Gastroesophageal sphincter (tissue), 3 donors: ENCODE results near the gene NDRG3.

Source experiments
- CTCF ChIP-seq, 4 experiments: fragments of 200-600 bp in 2 of 4; fragments of 450-650 bp in 2 of 4; sonication (generic) in 1 of 4; IDR thresholded peaks; one replicate each; pipeline ENCODE4 v1.5.1; 2017 to 2019; ENCODE audit warnings: antibody characterized with exemption in 4 of 4, mild to moderate bottlenecking in 2 of 4, moderate library complexity in 2 of 4
- EP300 ChIP-seq: sonication (generic); formaldehyde crosslinking; IDR thresholded peaks from one replicate; pipeline ENCODE4 v1.6.1; 2017; ENCODE audit warnings: antibody characterized with exemption, mild to moderate bottlenecking
- POLR2A ChIP-seq, 2 donors: fragments of 450-650 bp; IDR thresholded peaks; one replicate each; pipeline ENCODE4 v1.6.1; 2017; ENCODE audit warnings: antibody characterized with exemption in 2 of 2, mild to moderate bottlenecking in 2 of 2, moderate library complexity in 1 of 2
- POLR2AphosphoS5 ChIP-seq: sonication (generic); formaldehyde crosslinking; IDR thresholded peaks from one replicate; pipeline ENCODE4 v1.6.1; 2017; ENCODE audit warnings: antibody characterized with exemption

GRCh38 chr20:36658300-36658699, 87.6 kb downstream of the NDRG3 start:
- TF ChIP-seq CTCF (IDR thresholded peaks at IDR 0.05): no peak
- TF ChIP-seq POLR2A (IDR thresholded peaks at IDR 0.05): no peak
- TF ChIP-seq EP300: no peak
- no peak for TF ChIP-seq POLR2AphosphoS5
